ENCODE measurements around the gene SLCO4A1.
A peak's percentile ranks its signal among the peaks of the same experiment; 100 is the strongest.

The SLCO4A1 gene

DNA sequence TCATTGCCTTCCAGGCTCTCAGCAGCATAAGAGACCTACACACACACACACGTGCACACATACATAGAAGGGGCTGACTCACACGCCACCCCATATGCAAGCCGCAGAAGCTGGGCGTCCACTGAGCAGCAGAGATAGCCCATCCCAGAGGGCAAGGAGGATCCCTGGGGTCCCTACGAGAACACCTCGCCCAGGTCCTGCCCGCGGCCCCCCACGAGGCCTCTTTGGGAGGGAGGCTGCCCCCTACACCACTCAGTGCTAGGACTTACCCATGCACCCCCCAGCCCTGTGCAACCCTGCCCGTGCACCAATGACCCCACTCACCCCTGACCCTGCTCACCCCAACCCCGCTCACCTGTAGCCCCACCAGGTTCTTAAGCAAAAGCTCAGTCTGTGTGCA lies 45.8 kb downstream of the SLCO4A1 start:
- no peak for DNase-seq (ENCODE audit: low spot score)

DNA sequence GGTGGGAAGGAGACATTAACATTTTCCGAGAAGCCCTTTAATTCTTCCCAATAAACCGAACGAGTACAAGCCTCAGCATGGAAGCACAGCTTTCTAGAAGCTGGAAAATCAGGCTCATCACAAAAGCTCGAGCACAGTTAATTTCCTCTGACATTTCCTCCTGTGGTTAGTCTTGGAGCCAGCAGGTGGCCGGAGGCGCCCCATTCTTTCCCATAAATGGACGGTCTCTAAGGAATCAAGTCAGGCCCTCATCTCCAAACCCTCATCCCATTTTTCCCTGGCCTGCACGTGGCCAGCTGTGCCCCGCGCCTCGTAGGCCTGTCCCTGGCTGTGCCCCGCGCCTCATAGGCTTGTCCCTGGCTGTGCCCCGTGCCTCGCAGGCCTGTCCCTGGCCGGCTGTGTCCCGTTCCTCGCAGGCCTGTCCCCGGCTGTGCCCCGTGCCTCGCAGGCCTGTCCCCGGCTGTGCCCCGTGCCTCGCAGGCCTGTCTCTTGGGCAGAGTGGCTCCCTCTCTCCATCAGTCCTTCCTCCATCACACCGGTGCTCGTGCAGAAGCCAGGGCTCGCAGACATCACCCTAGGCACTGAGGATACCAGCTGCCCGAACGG lies 46.7 kb downstream of the SLCO4A1 start:
- DNase-seq (ENCODE audit: low spot score): no peak

DNA sequence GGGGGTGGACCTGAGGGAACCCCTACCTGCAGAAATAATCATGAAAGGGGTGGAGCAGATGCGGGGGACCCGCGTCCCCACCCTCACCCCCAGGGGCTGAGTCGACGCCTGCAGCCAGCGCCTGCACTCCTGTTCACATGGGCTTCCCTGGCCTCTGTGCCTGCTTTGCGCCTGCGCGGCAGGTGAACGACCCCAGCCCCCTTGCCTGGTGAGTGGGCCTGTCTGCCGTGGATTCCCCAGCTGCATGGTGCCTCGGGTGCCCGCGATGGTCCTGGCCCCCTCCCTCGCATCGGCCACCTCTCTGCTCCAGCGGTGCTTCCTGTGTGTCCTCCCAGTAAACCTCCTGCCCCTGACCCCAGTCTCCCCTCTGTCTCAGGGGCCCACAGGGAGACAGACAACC lies 47.6 kb downstream of the SLCO4A1 start:
- DNase-seq (ENCODE audit: low spot score): no peak

DNA sequence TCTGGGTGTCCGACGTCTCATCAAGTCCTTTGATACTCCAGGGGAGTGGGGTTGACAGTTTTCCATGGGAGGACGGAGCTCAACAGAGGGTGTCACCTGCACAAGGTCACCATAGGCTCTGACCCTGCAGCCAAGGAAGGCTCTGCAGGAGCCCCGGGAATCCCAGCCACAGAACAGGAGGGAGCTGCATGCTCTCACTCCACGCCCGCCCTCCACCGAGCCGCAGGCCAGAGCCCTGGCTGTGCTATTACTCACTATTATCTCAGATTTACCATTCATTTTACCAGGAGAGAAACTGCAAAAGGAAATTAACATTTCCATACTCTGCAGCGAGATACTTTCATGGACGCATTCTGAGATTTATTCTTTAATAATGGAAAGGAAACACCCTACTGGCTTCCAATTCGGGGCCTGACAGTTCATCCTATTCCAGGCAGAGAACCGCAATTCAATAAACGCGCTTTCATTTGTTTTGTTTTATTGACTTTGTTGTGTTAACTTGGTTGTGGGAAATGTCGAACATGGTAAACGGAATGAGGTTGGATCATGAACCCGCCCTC lies 48.0 kb downstream of the SLCO4A1 start:
- no peak for DNase-seq (ENCODE audit: low spot score)

DNA sequence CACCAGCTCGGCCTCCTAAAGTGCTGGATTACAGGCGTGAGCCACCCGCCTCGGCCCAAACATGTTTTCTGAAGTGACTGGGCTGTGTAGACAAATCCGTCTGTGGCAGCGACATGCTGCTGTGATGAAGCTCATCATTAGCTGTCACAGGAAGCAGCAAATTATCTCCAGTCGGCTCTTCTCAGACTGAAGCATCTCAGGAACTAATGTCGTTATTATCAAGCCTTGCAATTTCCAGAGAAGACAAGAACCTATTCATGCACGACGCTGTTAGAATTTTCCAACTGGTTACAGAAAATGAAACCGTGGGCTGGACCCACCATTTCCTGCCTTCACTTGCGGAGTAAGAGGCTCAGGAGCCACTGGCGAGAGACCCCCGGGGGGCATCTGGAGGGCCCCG lies 49.2 kb downstream of the SLCO4A1 start:
- no peak for DNase-seq (ENCODE audit: low spot score)

DNA sequence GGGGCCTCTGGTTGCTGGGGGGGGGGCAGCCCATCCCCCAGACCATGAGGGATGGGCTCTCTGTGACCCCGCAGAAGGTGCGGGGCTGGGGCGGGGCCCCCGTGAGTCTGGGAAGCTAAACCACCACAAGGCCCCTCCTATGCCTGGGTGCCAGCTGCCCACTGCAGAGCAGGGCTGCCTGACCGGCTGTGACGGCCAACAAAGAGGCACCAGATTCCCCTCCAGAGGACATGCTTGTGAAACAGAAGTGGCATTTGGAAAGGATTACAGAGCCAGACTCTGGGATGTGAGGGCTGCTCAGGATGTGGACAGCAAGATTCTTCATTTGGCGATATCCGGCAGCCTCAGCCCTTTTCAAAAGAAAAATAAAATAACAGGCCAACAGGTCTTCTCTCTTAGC lies 49.9 kb downstream of the SLCO4A1 start:
- DNase-seq (ENCODE audit: low spot score): peak; percentile 49

DNA sequence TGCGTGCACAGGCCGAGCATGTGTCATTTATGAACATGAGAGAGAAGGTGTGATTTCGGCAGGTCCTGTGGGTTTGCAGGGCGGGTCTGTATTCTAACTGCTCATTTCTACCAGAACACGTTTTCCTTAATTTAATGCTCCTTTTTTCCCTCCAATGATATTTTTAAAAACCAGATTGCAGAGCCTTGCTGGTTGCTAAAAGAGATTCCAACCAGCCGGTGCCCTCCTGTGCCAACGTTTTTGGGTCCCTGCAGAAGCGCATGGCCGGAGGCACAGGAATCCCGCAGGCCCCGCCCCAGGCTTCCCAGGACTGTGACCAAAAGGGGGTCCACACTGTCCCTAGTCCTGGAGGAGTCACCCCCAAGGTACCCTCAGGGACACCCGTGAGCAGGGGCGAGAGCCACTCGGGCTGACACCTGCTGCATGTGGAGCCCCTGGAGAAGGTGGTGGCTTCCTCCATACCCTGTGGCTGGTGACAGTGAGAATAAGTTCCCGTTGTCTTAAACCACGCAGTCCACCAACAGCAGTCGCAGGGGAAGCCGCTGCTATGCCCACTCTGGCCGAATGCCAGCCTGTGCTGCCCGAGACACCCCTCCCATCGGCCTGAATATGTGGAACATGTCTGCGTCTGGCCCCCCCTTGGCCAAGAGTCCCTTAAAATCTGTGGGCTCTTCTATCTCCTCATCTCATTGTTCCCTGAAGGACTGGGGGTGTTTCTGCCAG lies 50.7 kb downstream of the SLCO4A1 start:
- no peak for DNase-seq (ENCODE audit: low spot score)

DNA sequence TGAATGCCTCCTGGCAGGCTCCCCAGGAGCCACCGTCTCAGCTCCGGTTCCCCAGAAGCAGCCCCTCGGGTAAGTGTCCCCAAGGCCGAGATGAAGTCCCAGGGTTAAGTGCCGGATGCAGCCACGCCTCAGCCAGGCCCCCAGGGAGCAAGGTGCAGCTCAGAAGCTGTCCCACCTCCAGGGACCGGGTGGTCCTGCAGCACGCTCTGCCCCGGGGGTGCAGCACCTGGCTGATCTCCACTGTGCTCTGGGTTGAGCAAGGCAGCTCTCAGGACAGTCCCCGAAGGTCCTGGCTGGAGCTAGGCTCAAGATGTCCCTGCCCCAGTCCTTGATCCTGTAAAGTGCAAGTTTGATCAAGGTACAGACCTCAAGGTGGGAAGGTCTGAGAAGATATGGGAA lies 51.2 kb downstream of the SLCO4A1 start:
- no peak for DNase-seq (ENCODE audit: low spot score)

DNA sequence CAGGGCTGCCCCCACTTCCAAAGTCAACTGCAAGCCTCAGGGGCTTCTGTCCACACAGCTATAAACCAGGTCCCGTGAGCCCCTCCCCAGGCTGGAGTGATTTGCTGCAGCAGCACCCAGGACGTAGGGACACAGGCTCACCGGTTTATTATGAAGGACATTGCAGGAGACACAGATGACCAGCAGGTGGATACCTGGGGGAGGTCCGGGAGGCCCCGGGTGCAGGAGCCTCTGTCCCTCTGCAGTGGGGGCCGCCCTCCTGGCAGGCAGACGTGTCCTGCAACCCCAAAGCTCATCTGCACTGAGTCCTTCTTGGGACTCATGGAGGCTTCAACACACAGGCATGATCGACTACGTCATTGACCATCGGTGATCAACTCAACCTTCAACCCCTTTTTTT lies 51.8 kb downstream of the SLCO4A1 start:
- DNase-seq (ENCODE audit: low spot score): no peak

DNA sequence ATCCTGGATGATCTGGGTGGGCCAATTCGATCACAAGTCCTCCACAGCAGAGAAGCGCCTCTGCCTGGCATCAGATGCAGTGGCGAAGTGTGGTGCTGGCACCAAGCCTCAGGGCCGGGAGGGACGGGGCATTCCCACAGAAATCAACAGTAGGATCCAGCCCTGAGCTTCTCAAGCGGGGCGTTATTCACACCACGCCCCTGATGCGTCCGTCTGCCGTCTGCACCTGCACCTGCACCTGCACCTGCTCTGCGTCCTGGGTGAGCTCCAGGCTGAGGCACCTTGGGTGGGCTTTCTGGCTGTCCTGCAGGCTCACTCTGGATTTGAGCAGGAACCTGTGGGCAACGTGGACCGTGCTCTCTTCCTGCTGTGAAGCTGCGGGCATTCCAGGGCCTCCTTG lies 52.6 kb downstream of the SLCO4A1 start:
- DNase-seq (ENCODE audit: low spot score): no peak

DNA sequence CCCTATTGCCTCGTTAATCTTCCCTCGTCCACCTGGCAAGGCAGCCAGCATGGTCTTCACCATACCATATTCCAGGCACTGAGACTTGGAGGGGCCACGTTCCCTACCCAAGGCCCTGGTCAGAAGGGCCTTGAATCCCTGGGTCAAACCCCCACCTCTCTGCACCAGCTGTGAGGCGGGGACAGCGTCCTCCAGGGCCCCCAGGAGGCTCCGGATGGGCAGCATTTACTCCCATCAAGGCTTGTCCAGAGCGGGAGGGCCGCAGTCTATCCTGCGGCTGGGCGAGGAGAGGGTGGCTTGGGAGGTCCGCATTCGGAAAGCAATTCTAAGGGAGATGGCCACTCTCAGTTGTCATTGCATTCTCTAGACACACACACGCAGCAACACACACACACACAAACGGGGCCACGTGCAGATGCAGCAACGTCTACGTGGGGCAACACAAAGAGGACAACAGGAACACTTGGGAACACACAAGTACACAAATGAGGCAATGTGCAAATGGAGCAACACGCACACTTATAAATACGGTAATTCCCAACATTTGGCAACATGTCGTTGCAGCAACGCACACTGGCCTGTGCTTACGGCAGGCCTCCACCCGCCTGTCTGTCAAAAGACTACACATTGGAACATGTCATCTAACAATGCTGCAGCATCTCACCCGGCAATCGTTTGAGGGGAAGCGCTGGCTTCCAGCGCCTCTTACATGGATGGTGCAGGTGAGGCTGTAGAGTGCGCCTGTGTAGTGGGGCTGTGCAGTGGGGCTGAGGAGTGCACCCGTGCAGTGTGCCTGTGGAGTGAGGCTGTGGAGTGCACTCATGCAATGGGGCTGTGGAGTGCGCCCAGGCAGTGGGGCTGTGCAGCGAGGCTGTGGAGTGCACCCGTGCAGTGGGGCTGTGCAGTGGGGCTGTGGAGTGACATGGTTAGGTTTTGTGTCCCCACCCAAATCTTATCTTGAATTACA lies 53.4 kb downstream of the SLCO4A1 start:
- DNase-seq (ENCODE audit: low spot score): no peak

DNA sequence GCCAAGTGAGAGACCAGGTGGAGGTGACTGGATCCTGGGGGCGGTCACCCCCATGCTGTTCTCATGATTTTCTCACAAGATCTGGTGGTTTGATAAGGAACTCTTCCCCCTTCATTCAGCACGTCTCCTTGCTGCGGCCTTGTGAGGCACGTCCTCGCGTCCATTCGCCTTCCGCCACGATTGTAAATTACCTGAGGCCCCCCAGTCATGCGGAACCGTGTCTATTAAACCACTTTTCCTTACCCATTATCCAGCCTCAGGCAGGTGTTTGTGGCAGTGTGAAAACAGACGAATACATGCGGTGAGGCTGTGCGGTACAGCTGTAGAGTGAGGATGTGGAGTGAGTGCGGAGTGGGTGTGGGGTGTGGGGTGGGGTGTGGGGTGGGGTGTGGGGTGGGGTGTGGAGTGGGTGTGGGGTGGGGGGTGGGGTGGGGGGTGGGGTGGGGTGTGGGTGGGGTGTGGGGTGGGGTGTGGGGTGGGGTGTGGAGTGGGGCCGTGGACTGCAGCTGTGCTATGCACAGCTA lies 54.2 kb downstream of the SLCO4A1 start:
- no peak for DNase-seq (ENCODE audit: low spot score)

DNA sequence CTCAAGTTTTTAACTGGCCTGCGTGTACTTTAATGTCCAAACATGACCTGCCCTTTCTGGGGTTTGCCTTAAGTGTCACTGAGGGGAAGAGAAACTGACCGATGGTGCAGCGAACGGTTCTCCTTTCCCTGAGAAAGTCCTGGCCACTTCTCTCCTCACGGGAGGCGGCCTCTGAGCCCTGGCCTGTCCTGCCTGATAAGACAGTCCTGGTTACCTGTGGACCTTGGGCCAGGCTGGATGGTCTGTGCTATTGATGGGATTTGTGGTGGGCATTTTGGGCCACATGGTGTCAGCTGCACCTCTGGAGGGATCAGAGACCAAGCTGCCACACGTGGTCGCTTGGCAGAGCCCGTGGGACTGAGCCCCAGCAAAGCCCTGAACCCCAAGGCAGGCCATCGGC lies 54.7 kb downstream of the SLCO4A1 start:
- no peak for DNase-seq (ENCODE audit: low spot score)

DNA sequence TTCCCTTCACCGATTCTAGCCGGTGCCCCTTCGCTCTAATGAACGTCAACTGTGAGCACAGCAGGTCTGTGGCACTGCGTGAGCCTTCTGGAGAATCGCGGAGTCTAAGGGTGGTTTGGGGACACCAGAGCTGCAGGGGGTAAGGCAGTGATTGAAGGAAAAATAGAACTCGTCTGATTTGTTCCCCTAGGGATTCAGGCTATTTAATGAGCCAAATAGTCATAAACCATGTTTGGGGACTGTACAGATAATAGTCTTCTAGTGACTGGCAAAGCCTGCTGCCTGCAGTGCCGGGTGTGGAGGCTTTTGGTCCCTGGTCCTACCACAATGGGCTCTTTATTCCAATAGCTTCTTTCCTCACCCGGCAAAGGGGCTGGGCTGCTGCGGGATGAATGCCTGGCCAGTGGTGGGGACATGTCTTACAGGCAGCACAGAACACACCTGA lies 55.2 kb downstream of the SLCO4A1 start:
- DNase-seq (ENCODE audit: low spot score): peak; percentile 82

DNA sequence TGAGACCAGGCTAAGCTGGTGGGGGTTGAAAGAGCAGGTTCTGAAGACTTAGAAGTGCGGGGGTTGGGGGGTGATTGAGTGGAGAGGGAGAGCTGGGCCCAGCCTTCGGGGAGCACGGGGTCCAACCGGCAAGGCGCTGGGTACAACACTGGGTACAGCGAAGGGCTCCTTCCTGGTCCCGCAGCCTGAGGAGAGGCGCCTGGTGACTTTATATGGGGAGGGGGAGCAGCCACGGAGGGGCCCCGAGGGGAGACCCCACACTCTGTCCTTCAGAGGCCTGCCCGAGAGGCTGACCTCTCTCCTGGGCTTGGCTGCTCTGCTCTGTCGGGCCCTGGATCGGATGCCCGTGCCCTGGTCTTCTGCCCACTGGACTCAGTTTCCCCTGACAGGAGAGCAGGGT lies 55.9 kb downstream of the SLCO4A1 start:
- no peak for DNase-seq (ENCODE audit: low spot score)

DNA sequence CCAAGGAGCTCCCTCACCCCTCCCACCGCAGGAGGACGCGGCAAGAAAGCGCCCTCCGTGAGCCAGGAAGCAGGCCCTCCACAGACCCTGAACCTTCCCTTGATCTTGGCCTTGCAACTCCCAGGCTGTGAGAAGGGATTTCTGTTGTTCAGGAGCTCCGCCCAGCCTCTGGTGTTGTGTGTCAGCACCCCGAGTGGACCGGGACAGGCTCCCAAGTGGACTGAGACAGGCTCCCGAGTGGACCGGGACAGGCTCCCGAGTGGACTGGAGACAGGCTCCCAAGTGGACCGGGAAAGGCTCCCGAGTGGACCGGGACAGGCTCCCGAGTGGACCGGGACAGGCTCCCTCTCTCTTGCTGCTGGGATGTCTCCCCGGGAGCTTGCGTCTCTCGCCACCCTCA lies 57.0 kb downstream of the SLCO4A1 start:
- no peak for DNase-seq (ENCODE audit: low spot score)

DNA sequence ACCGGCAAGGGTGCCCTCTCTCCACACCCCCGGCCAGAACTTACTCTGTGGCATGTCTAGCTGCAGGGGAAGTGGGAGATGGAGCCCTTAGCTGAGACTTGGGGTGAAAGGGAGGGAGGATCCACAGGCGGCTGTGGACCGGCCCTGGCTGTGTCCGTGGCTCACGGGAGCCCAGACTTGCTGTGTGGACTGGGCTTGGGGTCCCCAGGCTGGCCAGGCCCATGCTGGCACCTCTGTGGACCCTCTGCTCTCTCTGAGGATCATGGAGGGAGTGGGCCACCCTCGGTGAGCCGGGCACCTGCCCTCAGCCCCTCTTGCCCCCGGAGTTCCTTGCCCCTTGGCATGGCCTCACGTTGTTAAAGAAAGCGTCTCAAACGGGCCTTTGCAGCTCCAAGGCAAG lies 57.4 kb downstream of the SLCO4A1 start:
- DNase-seq (ENCODE audit: low spot score): no peak

DNA sequence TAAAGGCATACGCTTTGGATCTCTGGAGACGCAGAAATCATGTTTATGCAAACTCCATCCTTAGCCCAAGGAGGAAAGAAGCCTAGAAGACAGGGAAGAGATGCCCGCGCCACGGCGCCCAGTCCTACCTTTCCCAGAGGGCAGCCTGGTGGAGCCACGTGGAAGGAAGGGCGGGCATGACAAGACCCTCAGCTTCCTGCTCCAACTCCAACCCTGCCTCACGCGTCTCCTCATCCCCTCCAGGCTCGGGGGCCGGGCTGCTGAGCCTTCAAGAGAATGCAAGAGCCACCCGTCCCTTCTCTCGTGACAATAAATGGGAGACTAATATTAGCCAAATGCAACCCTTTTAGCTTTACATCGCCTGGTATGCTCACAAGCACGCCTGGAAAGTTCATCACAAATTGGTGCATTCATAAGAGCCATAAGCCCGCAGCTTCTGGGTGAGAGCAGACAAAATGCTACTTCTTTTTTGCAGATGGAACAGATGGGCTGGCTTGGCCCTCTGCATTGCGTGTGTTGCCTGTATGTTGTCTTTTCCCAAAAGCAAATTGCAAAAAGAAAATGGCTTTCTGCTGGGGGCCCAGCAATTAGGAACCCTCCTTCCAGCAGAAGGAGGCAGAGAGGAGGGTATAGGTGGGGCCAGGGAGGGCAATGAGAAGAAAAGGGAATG lies 58.1 kb downstream of the SLCO4A1 start:
- DNase-seq (ENCODE audit: low spot score): peak; percentile 53

DNA sequence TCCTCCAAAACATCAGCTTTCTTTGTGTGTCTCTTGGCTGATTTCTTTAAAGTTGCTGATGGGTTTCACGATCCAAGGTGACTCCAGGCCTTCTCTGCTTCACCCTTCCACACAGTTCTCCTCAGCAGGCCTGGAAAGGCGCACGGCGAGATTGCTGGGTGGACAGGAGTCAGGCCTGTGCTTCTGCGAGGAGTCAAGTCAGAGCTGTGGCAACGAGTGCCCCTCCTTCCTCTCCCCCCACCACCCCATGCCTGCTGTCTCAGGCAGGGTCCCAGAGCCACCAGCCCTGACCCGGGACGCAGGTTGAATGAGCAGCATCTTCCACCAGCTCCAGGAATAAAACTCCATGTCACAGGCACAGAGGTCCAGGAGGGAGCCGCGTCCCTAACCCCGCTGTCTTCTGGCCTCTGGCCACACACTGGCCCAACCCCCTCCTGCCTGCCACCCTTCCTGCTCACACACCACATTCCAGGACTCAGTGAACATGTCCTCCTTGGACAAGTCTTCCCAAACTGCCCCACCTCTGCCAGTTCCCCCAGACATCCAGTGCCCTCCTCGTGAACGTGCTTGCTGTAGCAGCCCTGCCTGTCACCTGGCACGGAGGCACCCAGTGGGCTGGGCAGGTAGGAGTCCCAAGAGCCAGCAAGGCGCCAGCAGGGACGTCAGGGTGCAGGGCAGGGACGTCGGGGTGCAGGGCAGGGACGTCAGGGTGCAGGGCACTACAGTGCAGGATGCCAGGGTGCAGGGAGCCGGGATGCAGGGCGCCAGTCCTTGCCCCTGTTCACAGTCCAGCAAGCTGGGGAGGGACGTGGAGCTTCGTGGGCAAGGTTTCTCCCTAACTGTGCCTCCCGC lies 59.1 kb downstream of the SLCO4A1 start:
- DNase-seq (ENCODE audit: low spot score): no peak

DNA sequence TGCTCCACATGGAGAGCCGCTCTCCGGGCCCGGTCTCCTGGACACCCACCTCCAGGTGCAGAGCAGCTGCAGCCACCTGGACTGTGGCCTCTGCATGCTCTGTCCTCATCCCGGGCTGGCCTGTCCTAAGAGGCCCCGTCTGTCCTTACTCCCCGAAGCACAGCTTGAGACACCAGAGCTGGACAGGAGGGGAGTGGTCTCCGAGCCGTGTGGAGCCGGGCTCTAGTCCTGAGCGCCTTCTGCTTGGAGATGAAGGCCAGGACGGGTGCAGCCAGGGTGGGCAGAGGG lies 59.7 kb downstream of the SLCO4A1 start:
- no peak for DNase-seq (ENCODE audit: low spot score)

Measured in Ammon's horn (tissue), 1 donor.